Measurements from ENCODE around the gene LSP1. TPM values are rescaled to one million over a fixed set of nuclear protein-coding genes. Genes with fewer than 3 reads are reported as not detected.
"Not testable (repeated sequence)": the region's sequence is repeated elsewhere in the genome, so short reads cannot be mapped to it uniquely, and the experiment has no call there.

The LSP1 gene
- total RNA-seq, 3 donors from 2014 or later: 21.4 to 36.0 (median 23.6) TPM

GRCh38 chr11:1937616-1938342 lies 84.9 kb downstream of the LSP1 start:
- Histone ChIP-seq H3K4me3 (no peak overlapping the region), H3K36me3 (no peaks in the 10 kb centered on the region), H3K27ac (no peak overlapping the region), H3K9me3 (no peaks in the 10 kb centered on the region), H3K4me1 (no peaks in the 10 kb centered on the region), H3K27me3 (no peaks in the 10 kb centered on the region)
- intact Hi-C loops (cut with DNase I; ENCODE audit: low total_unique reads): no loop called here
- TF ChIP-seq POLR2AphosphoS5 (IDR thresholded peaks at IDR 0.05): no peak
- TF ChIP-seq CTCF (IDR thresholded peaks at IDR 0.05): no peak
- no peak for TF ChIP-seq POLR2A (IDR thresholded peaks at IDR 0.05)
- DNase-seq (ENCODE audit: low spot score in 2 of 2): no peak

- Histone ChIP-seq H3K36me3 (no peaks in the 10 kb centered on the region), H3K27ac (peak overlapping the region in 1 of 2 donors; percentile 64), H3K27me3 (no peaks in the 10 kb centered on the region), H3K9me3 (no peaks in the 10 kb centered on the region), H3K4me3 (no peak overlapping the region), H3K4me1 (no peaks in the 10 kb centered on the region)
- no peak for TF ChIP-seq POLR2AphosphoS5 (IDR thresholded peaks at IDR 0.05)
- no peak for TF ChIP-seq CTCF (IDR thresholded peaks at IDR 0.05)
- TF ChIP-seq POLR2A (IDR thresholded peaks at IDR 0.05): no peak
- DNase-seq (ENCODE audit: low spot score in 2 of 2): no peak
- intact Hi-C loops (cut with DNase I; ENCODE audit: low total_unique reads): no loop called here
Measured at GRCh38 chr11:1938343-1939005, 85.6 kb downstream of the LSP1 start.

- H3K9me3 ChIP-seq: no peaks in the 10 kb centered on the region
- intact Hi-C loops (cut with DNase I; ENCODE audit: low total_unique reads): no loop called here
- no peaks in the 10 kb centered on the region for H3K36me3 ChIP-seq
- H3K4me1 ChIP-seq: peaks cover 0 to 6% of the 10 kb centered on the region in 2 donors
- TF ChIP-seq CTCF (IDR thresholded peaks at IDR 0.05) (no peak), POLR2AphosphoS5 (IDR thresholded peaks at IDR 0.05) (no peak), POLR2A (IDR thresholded peaks at IDR 0.05) (no peak)
- peak overlapping the region in 1 of 2 donors; percentile 64 for H3K27ac ChIP-seq
- DNase-seq (ENCODE audit: low spot score in 2 of 2): no peak
- no peaks in the 10 kb centered on the region for H3K27me3 ChIP-seq
- no peak overlapping the region for H3K4me3 ChIP-seq
Measured at GRCh38 chr11:1939006-1939625, 86.2 kb downstream of the LSP1 start.

GRCh38 chr11:1939788-1940187 lies 86.9 kb downstream of the LSP1 start:
- H3K9me3 ChIP-seq; H3K27ac ChIP-seq; DNase-seq (ENCODE audit: low spot score in 2 of 2); H3K4me1 ChIP-seq; H3K36me3 ChIP-seq; H3K4me3 ChIP-seq; H3K27me3 ChIP-seq: not testable (repeated sequence)
- intact Hi-C loops (cut with DNase I; ENCODE audit: low total_unique reads): loop anchor here (10.0 kb wide), 1 partner anchor 45 kb away; the partner anchor contains the start of gene PRR33

Other genes starting within 250 kb of the LSP1 start
- not detected for gene KRTAP5-3, start 244.6 kb upstream of the LSP1 start, total RNA-seq
- not detected for gene KRTAP5-4, start 230.9 kb upstream of the LSP1 start, total RNA-seq
- not detected for gene KRTAP5-5, start 223.3 kb upstream of the LSP1 start, total RNA-seq
- gene KRTAP5-6, start 155.9 kb upstream of the LSP1 start, total RNA-seq: not detected
- 10 to 100 TPM in 1 of 3 donors, 1 to 10 TPM in 1, under 1 TPM in 1; 0.33 to 14.0 (median 1.4) TPM for gene IFITM10, start 102.5 kb upstream of the LSP1 start, total RNA-seq
- 100 to 1,000 TPM; 244 to 694 (median 667) TPM for gene CTSD, start 89.2 kb upstream of the LSP1 start, total RNA-seq
- 10 to 100 TPM in 2 of 3 donors, not detected in 1; 10.7 to 12.1 TPM for gene SYT8, start 18.1 kb upstream of the LSP1 start, total RNA-seq
- gene TNNI2, start 14.1 kb upstream of the LSP1 start, total RNA-seq: 1 to 10 TPM in 2 of 3 donors, not detected in 1; 1.6 to 5.6 TPM
- gene PRR33, start 38.8 kb downstream of the LSP1 start, total RNA-seq: not detected
- 1 to 10 TPM; 3.5 to 8.2 (median 3.6) TPM for gene TNNT3, start 66.6 kb downstream of the LSP1 start, total RNA-seq
- 100 to 1,000 TPM; 109 to 171 (median 112) TPM for gene MRPL23, start 94.2 kb downstream of the LSP1 start, total RNA-seq
- 100 to 1,000 TPM in 1 of 3 donors, 10 to 100 TPM in 2; 37.0 to 209 (median 39.8) TPM for gene H19, start 144.8 kb downstream of the LSP1 start, total RNA-seq